COLO668 (cell line): ENCODE measurements around the gene SDE2.
"Not testable (repeated sequence)": the region's sequence is repeated elsewhere in the genome, so short reads cannot be mapped to it uniquely, and the experiment has no call there.

Source experiments
- DNase-seq: peaks from one replicate; lab custom pipeline; 2025; ENCODE audit not compliant: unreplicated experiment; lab: John Stamatoyannopoulos, UW

SDE2 gene

GRCh38 chr1:225979421-225979820 lies 19.7 kb downstream of the SDE2 start:
- DNase-seq, result no peak

GRCh38 chr1:225977937-225978748 lies 21.0 kb downstream of the SDE2 start:
- no peak for DNase-seq

DNA sequence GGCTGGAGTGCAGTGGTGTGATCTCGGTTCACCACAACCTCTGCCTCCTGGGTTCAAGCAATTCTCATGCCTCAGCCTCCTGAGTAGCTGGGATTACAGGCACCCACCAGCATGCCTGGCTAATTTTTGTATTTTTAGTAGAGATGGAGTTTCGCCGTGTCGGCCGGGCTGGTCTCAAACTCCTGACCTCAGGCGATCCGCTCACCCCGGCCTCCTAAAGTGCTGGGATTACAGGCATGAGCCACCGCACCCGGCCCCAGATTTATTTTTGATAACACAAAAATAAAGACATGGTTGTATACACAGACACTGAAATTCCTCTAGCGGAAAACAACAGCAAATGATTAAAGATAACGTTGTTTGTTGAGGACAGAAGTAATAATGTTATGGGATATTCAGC lies 24.0 kb downstream of the SDE2 start:
- DNase-seq, result not testable (repeated sequence)

- DNase-seq, result no peak
These were observed 24.7 kb downstream of the SDE2 start for GRCh38 chr1:225974454-225974853.

GRCh38 chr1:225973158-225973557 lies 26.0 kb downstream of the SDE2 start:
- peak; percentile 92 for DNase-seq

DNA sequence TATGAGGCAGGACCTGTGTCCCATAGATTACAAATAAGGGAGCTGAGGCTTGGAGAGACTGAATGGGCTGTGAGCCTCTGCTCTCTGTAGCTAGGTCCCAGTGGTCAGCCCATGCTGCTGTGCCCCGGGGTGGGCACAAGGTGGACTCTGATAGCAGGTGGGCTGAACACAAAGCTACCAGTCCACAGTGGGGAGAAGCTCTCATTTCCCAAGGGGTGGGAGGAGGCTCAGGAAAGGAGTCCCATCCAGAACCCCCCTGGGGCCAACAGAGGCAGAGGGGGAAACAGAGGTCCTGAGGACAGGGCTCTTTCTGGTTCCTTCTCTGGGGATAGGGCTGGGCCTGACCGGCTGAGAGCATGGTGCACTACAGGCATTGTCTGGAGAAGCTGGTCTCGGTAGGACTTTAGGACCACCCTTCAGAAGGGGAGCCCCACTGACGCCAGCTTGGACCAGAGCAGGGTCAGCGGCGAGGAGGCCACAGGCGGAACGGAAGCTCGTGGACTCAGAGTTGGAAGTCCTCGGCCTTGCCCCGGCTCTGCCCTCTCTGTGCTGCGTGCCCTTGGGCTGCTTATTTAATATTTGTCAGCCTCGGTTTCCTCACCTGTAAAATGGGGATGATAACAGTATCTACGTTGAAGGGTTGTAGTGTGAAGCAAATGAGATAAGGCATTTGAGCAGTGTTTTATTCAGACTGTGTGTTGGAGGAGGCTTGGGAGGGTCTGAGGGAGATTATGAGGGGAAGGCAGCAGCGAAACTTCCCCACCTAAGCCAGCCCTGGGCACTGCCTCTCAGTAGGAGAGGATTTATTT lies 26.6 kb downstream of the SDE2 start:
- no peak for DNase-seq

DNA sequence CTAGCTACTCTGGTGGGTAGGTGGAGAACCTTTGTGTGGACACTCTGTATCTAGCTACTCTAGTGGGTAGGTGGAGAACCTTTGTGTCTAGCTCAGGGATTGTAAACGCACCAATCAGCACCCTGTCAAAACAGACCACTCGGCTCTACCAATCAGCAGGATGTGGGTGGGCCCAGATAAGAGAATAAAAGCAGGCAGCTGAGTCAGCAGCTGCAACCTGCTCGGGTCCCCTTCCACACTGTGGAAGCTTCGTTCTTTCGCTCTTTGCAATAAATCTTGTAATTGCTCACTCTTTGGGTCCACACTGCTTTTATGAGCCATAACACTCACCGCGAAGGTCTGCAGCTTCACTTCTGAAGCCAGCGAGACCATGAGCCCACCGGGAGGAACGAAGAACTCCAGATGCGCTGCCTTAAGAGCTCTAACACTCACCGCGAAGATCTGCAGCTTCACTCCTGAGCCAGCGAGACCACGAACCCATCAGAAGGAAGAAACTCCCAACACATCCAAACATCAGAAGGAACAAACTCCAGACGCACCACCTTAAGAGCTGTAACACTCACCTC lies 28.5 kb downstream of the SDE2 start:
- DNase-seq, result not testable (repeated sequence)

- not testable (repeated sequence) for DNase-seq
These were observed 29.4 kb downstream of the SDE2 start for GRCh38 chr1:225969751-225970150.

DNA sequence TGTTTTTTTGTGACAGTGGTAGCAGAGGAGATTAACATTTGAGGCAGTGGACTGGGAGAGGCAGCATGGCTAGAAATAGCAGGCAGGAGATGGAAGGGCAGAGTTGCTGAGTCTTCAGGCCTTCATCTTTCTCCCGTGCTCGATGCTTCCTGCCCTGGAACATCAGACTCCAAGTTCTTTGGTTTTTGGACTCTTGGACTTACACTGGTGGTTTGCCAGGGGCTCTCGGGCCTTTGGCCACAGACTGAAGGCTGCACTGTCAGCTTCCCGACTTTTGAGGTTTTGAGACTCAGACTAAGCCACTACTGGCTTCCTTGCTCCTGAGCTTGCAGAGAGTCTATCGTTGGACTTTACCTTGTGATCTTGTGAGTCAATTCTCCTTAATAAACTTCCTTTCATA lies 33.9 kb downstream of the SDE2 start:
- no peak for DNase-seq

- no peak for DNase-seq
These were observed 35.2 kb downstream of the SDE2 start for GRCh38 chr1:225963735-225964530.

- DNase-seq, result peak; percentile 56
These were observed 36.6 kb downstream of the SDE2 start for GRCh38 chr1:225962440-225962975.

- no peak for DNase-seq
These were observed 37.3 kb downstream of the SDE2 start for GRCh38 chr1:225961659-225962439.

DNA sequence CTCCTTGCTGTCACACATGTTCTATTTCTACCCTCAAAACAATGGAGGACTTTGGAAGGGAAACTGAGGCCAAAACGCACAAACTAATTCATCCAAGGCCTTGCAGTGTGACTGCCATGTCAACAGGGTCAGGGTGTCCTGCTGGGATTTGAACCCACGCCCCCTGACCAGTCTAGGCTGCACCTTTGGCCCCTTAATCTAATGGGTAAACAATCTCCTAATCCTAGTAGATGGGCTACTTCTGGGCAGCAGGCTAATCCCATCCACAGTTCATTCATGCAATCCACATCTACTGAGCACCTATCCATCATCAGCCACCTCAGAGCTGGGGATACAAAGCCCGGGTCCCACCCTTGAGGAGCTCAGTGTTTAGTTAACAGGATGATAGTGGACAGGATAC lies 41.1 kb downstream of the SDE2 start:
- DNase-seq, result no peak

DNA sequence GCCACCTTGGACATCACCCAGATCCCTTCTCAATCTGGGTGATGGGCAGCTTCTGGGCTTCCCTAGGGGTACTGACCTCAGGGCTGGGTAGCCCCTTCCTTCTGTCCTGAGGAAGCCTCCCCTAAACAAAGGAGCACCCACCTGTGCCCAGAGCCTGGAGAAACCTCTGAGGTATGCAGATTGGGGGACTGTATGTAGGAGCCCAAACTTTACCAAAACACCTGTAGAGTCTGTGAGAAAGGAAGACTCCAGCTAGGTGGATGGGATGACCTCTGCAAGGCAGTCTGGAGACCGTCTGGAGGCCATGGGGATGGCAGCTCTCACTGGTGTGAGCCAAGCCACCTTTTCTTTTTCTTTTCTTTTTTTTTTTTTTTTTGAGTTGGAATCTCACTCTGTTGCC lies 44.4 kb downstream of the SDE2 start:
- no peak for DNase-seq

GRCh38 chr1:225953315-225953714 lies 45.8 kb downstream of the SDE2 start:
- no peak for DNase-seq

GRCh38 chr1:225950905-225951497 lies 48.1 kb downstream of the SDE2 start:
- no peak for DNase-seq

DNA sequence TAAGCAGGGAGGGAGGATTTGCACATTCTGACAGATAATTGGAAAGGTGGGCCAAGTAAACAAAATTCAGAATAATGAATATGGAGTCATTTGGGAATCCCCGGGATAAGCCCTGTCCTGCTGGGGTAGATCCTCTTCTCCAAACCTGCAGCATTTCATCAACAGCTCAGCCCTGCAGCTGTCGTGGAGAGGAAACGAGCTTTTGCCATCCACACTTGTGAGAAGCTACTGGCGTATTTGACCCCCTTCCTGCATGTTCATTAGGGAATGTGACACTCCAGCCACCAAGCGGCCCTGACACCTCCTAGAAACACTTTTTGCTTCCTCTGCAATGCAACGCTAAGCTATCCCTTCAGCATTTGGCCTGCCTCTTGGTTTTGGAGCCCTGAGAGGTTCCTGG lies 50.1 kb downstream of the SDE2 start:
- DNase-seq, result no peak

DNA sequence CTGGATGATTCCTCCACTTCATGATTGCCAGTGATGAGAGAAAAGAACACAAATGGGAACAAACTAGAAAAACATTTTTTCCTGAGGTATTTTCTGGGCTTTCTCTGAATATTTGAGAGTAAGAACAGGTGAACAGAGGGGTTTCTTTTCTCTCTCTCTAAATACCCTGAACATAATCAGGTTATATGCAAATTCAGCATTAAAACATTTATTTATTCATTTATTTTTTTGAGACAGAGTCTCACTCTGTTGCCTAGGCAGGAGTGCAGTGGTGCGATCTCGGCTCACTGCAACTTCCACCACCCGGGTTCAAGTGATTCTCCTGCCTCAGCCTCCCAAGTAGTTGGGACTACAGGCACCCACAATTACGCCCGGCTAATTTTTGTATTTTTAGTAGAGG lies 52.3 kb downstream of the SDE2 start:
- no peak for DNase-seq

- no peak for DNase-seq
These were observed 53.0 kb downstream of the SDE2 start for GRCh38 chr1:225946082-225946620.
